HG02798 (cell line): Measurements from ENCODE around the gene MAST2.

ENCODE experiments used
- ATAC-seq: cut with Tn5 transposase; IDR thresholded peaks from one replicate; pipeline ENCODE4 v1.9.1; 2021; ENCODE audit warnings: mild to moderate bottlenecking; ENCODE audit not compliant: unreplicated experiment, poor library complexity

Gene MAST2

GRCh38 chr1:46008585-46008984 lies 205.2 kb downstream of the MAST2 start:
- no peak for ATAC-seq

- ATAC-seq = no peak
These were observed 207.2 kb downstream of the MAST2 start for GRCh38 chr1:46010611-46011010.

- ATAC-seq = no peak
These were observed 207.8 kb downstream of the MAST2 start for GRCh38 chr1:46011121-46011695.

- ATAC-seq = no peak
These were observed 208.8 kb downstream of the MAST2 start for GRCh38 chr1:46012236-46012635.

- no peak for ATAC-seq
These were observed 210.2 kb downstream of the MAST2 start for GRCh38 chr1:46013581-46013980.

- no peak for ATAC-seq
These were observed 214.6 kb downstream of the MAST2 start for GRCh38 chr1:46017876-46018503.

GRCh38 chr1:46019348-46019747 lies 215.9 kb downstream of the MAST2 start:
- ATAC-seq = no peak

GRCh38 chr1:46020010-46020409 lies 216.6 kb downstream of the MAST2 start:
- no peak for ATAC-seq

GRCh38 chr1:46021046-46021996 lies 217.9 kb downstream of the MAST2 start:
- no peak for ATAC-seq

GRCh38 chr1:46026531-46026930 lies 223.1 kb downstream of the MAST2 start:
- ATAC-seq = no peak

GRCh38 chr1:46027788-46028573 lies 224.6 kb downstream of the MAST2 start:
- no peak for ATAC-seq

- no peak for ATAC-seq
These were observed 226.9 kb downstream of the MAST2 start for GRCh38 chr1:46030074-46030870.

- no peak for ATAC-seq
These were observed 227.7 kb downstream of the MAST2 start for GRCh38 chr1:46030876-46031660.

- ATAC-seq = no peak
These were observed 231.4 kb downstream of the MAST2 start for GRCh38 chr1:46034601-46035516.

- peak; percentile 56 for ATAC-seq
These were observed 233.8 kb downstream of the MAST2 start for GRCh38 chr1:46036894-46037839.

- no peak for ATAC-seq
These were observed 236.2 kb downstream of the MAST2 start for GRCh38 chr1:46039571-46040052.

GRCh38 chr1:46041551-46041950 lies 238.1 kb downstream of the MAST2 start:
- ATAC-seq = no peak
